ENCODE data around the gene GIMAP5.
"Not testable (repeated sequence)": the region's sequence is repeated elsewhere in the genome, so short reads cannot be mapped to it uniquely, and the experiment has no call there.

The GIMAP5 gene

GRCh38 chr7:150774131-150774530, 36.9 kb downstream of the GIMAP5 start:
- not testable (repeated sequence) for DNase-seq (ENCODE audit: low read depth in 3 of 3)

GRCh38 chr7:150778014-150778737, 41.0 kb downstream of the GIMAP5 start:
- no peak for DNase-seq (ENCODE audit: low read depth in 3 of 3)

GRCh38 chr7:150778738-150779301, 41.6 kb downstream of the GIMAP5 start:
- peak; percentile 51 to 64 (median 62) for DNase-seq (ENCODE audit: low read depth in 3 of 3)

DNA sequence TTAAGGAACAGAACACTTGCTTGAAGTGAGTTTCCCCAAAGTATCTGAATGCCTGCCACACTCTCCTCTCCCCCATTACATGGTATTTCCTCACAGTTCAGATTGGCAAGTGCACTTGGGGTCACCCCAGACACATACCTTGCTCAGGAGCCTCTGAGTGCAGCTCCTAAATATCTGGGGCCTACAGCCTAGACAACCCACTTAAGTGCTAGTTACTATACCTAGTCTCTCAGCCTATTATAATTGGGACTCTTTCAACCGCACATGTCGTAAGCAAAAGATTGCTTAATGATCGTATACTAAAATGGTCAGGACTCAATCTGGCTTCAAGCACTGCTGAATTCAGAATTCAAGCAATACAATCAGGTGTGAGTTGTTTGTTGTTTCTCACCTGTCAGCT, 43.1 kb downstream of the GIMAP5 start:
- no peak for DNase-seq (ENCODE audit: low read depth in 3 of 3)

- no peak for DNase-seq (ENCODE audit: low read depth in 3 of 3)
Observed at GRCh38 chr7:150781103-150781502, 43.9 kb downstream of the GIMAP5 start.

GRCh38 chr7:150781961-150782360, 44.7 kb downstream of the GIMAP5 start:
- no peak for DNase-seq (ENCODE audit: low read depth in 3 of 3)

GRCh38 chr7:150784120-150784736, 47.0 kb downstream of the GIMAP5 start:
- no peak for DNase-seq (ENCODE audit: low read depth in 3 of 3)

- DNase-seq (ENCODE audit: low read depth in 3 of 3), result no peak
Observed at GRCh38 chr7:150784954-150785353, 47.7 kb downstream of the GIMAP5 start.

- DNase-seq (ENCODE audit: low read depth in 3 of 3), result no peak
Observed at GRCh38 chr7:150787321-150788281, 50.4 kb downstream of the GIMAP5 start.

DNA sequence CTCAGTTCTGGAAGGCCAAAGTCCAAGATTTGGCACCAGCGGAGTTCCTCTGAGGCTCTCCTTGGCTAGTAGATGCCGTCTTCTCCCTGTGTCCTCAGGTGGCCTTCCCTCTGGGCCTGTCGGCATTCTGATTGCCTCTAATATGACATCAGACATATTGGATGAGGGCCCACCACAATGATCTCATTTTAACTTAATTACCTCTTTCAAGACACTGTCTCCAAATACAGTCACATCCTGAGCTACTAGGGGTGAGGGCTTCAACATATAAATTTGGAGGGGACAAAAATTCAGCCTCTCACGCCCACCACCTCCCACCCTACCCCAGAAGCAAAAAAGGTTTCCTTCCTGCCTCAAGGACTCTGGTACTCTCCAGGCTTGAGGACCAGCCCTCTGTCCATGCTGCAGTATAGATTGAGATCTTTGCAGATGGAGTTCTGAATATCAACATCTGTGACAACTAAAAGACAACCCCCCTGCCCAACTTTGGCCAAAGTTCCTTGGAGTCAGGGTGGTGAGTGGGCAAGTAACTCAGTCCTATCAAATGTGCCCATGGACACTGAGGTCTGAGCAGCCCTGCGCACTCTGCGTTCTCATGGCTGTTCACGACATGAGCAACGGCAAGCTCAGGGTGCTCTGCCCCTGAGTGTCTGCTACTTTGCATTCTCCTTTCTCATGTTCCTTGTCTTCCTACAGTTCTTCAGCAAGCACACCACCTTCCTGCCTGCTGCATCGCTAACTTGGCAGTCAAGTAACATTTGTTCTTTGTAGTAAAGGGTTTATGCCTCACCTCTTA, 51.5 kb downstream of the GIMAP5 start:
- no peak for DNase-seq (ENCODE audit: low read depth in 3 of 3)

DNA sequence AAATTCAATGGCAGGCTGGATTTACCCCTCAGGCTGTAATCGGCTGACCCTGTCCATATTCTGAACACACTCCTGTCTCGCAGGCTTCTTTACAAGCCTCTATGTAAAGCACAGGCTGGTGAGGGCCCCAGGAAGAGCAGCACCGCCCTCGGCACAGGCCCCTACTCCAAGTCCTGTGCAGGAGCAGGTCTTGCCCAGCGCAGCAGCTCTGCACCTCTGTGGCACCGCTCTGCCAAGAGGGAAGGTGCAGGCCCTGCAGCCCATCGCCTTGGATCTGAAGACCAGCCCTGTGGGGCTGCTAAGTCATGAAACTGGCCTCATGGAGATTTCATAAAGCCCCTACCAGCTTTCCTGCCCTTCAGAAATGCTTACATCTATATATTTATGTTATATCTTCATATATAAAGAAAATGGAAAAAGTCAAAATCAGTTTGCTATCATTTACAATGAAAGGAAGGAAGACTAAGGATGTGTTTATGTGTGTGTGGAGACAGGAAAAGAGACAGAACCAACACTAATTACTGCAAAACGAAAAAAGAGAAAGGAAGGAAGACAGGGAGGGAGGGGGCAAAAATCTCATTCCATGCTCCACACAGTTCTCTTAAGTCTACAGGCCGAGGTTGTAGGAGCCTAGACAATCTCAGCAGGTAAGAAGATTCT, 53.3 kb downstream of the GIMAP5 start:
- no peak for DNase-seq (ENCODE audit: low read depth in 3 of 3)

DNA sequence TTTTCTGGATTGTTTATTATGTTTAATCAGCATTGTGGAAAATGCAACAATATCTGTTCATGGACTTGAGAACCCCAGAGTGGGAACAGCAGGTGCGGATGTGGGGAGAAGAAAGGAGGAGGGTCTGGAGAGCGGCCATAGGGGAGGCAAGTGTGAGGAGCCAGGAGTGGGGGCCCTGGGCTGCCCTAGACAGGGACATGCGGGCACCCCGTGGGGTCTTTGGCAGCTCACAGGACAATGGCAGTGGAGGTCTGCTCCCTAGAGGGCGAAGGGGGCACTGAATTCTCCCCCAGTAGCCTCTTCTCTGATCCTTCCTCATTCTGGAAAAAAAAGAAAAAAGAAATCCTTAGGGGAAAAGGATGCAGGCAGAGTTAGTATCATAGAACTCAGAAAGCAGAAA, 54.1 kb downstream of the GIMAP5 start:
- DNase-seq (ENCODE audit: low read depth in 3 of 3), result no peak

DNA sequence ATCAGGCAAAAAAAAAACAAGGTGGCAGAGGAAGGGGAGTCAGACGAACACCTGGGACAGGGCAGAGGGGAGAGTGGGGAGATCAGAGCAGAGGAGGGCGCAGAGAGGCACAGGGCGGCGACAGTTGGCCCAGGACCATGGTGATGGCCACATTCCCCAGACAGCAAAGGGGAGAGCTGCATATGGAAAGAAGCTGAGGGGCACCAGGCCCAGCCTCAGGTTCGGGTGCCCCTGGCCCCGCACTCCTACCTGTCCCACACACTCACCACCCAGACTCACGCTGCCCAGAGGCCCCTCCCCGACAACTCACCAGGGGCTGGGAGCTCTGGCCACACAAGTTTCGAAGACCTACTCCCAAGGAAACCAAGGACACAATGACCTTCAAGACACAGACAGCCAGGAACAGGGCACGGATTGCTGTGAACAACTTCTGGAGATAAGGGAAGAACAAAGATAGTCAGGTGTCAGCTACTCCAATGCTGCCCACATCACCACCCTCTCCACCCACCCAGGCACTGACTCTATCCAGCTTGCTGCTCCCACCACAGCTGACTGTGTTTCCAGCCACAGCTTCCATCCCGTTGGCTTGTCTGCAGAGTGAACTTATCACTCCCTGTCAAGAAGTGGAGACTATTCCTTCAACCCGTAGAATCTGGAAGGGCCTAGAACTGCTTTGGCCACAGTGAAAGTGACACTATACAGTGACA, 54.7 kb downstream of the GIMAP5 start:
- DNase-seq (ENCODE audit: low read depth in 3 of 3), result no peak

Data from stimulated activated CD4-positive, alpha-beta T cell treated with anti-CD3 and anti-CD28 coated beads, TNF-alpha, amount 100 ng/mL, for 48 hours (primary cell).